PC-9 (cell line): ENCODE results near the gene LRP1-AS. TPM values are rescaled to one million over a fixed set of nuclear protein-coding genes. Genes with fewer than 3 reads are reported as not detected.

ENCODE experiments used
- BruUV-seq: library from RNA; stranded (reverse); fragments of 400-500 nt; replicated peaks from 2 replicates; lab custom pipeline; 2021; lab: Mats Ljungman, UMichigan
- CTCF ChIA-PET: fragments of 300-600 bp; sonication (Branson Sonifier 250); formaldehyde crosslinking; loops from one replicate; lab custom pipeline; 2022; ENCODE audit warnings: antibody characterized with exemption; lab: Charles Lee
- POLR2A ChIA-PET: fragments of 300-600 bp; sonication (Branson Sonifier 250); formaldehyde crosslinking; loops from one replicate; lab custom pipeline; 2022; ENCODE audit warnings: antibody characterized with exemption; ENCODE audit not compliant: unreplicated experiment; lab: Charles Lee
- DNase-seq, 2 experiments: peaks; one replicate each; pipeline versions ENCODE4 v3.0.0 to v3.0.0-alpha.2; 2015 to 2022; ENCODE audit warnings: mixed read lengths in 1 of 2
- H2AFZ ChIP-seq: fragments of 200-600 bp; sonication (generic); 2 replicates; pipeline ENCODE4 v1.8.1; 2017; ENCODE audit warnings: antibody characterized with exemption
- H3F3A ChIP-seq: fragments of 200-600 bp; sonication (generic); 2 replicates; pipeline ENCODE4 v1.8.1; 2017; ENCODE audit warnings: antibody characterized with exemption, mild to moderate bottlenecking, low read depth; ENCODE audit not compliant: insufficient read depth
- H3K27ac ChIP-seq: fragments of 200-600 bp; sonication (generic); 2 replicates; pipeline ENCODE4 v1.6.1; 2016; ENCODE audit warnings: mixed run types
- H3K27me3 ChIP-seq: fragments of 200-600 bp; sonication (generic); 2 replicates; pipeline ENCODE4 v1.6.1; 2016; ENCODE audit warnings: low read depth, mixed run types; ENCODE audit not compliant: insufficient read depth
- H3K36me3 ChIP-seq: fragments of 200-600 bp; sonication (generic); 2 replicates; pipeline ENCODE4 v1.6.1; 2016; ENCODE audit warnings: low read depth, mixed run types
- H3K4me1 ChIP-seq: fragments of 200-600 bp; sonication (generic); replicated peaks from 2 replicates; pipeline ENCODE4 v1.6.1; 2016; ENCODE audit warnings: mixed run types; ENCODE audit not compliant: insufficient read depth
- H3K4me2 ChIP-seq: fragments of 200-600 bp; sonication (generic); 2 replicates; pipeline ENCODE4 v1.6.1; 2017; ENCODE audit warnings: mixed run types
- H3K4me3 ChIP-seq: fragments of 200-600 bp; sonication (generic); 2 replicates; pipeline ENCODE4 v1.6.1; 2016; ENCODE audit warnings: mixed run types
- H3K79me2 ChIP-seq: fragments of 200-600 bp; sonication (generic); 2 replicates; pipeline ENCODE4 v1.6.1; 2017; ENCODE audit warnings: low read depth, mixed run types
- H3K9me2 ChIP-seq: fragments of 200-600 bp; sonication (generic); 2 replicates; pipeline ENCODE4 v1.8.1; 2017; ENCODE audit warnings: mild to moderate bottlenecking; ENCODE audit not compliant: insufficient read depth
- H3K9me3 ChIP-seq: fragments of 200-600 bp; sonication (generic); 2 replicates; pipeline ENCODE4 v1.8.1; 2016; ENCODE audit warnings: low read depth; ENCODE audit not compliant: insufficient read depth
- H4K20me1 ChIP-seq: fragments of 200-600 bp; sonication (generic); 2 replicates; pipeline ENCODE4 v1.8.1; 2017; ENCODE audit not compliant: insufficient read depth
- EZH2 ChIP-seq: fragments of 200-600 bp; sonication (generic); IDR thresholded peaks from 2 replicates; pipeline ENCODE4 v1.8.0; 2017; ENCODE audit warnings: antibody characterized with exemption, low read depth
- intact Hi-C: fragments of 100-400 bp; cut with micrococcal nuclease; formaldehyde crosslinking; loops from one replicate; pipeline ENCODE4 v1.10.0; 2022; ENCODE audit not compliant: unreplicated experiment
- total RNA-seq: library from RNA; stranded (reverse); gene quantifications from 2 replicates; pipeline ENCODE4 v1.2.3, GENCODE V29; 2021
- TF ChIP-seq, protein P1 (sequence below): fragments of 200-600 bp; sonication (generic); conservative IDR thresholded peaks from 2 replicates; pipeline ENCODE4 v1.6.1; 2017; ENCODE audit warnings: mixed run types, antibody characterized with exemption, mild to moderate bottlenecking, moderate library complexity

Gene LRP1-AS
- total RNA-seq, 1 experiment from 2014 or later: not detected

- TF ChIP-seq EZH2: no peak
- TF ChIP-seq, protein P1, sequence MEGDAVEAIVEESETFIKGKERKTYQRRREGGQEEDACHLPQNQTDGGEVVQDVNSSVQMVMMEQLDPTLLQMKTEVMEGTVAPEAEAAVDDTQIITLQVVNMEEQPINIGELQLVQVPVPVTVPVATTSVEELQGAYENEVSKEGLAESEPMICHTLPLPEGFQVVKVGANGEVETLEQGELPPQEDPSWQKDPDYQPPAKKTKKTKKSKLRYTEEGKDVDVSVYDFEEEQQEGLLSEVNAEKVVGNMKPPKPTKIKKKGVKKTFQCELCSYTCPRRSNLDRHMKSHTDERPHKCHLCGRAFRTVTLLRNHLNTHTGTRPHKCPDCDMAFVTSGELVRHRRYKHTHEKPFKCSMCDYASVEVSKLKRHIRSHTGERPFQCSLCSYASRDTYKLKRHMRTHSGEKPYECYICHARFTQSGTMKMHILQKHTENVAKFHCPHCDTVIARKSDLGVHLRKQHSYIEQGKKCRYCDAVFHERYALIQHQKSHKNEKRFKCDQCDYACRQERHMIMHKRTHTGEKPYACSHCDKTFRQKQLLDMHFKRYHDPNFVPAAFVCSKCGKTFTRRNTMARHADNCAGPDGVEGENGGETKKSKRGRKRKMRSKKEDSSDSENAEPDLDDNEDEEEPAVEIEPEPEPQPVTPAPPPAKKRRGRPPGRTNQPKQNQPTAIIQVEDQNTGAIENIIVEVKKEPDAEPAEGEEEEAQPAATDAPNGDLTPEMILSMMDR: no peak
- no peaks in the 10 kb centered on the region for H3K79me2 ChIP-seq
- no peak overlapping the region for H2AFZ ChIP-seq
- CTCF ChIA-PET: interaction anchor here (0.6 to 1.0 kb wide), 4 partner anchors 17 to 52 kb away, joined by 3 to 10 read pairs (median 6); no protein-coding TSS in a partner anchor
- no peaks in the 10 kb centered on the region for H3K9me3 ChIP-seq
- H4K20me1 ChIP-seq: no peaks in the 10 kb centered on the region
- no peaks in the 10 kb centered on the region for H3K36me3 ChIP-seq
- POLR2A ChIA-PET: interaction anchor here (0.6 to 0.7 kb wide), 2 partner anchors 37 to 111 kb away, joined by 3 to 4 read pairs; no protein-coding TSS in a partner anchor
- peaks cover 15% of the 10 kb centered on the region for H3F3A ChIP-seq
- H3K4me3 ChIP-seq: no peak overlapping the region; the same call in 1 of the 2 replicates
- no peak overlapping the region for H3K27ac ChIP-seq
- peaks cover 8% of the 10 kb centered on the region for H3K4me1 ChIP-seq
- no peak for DNase-seq
- no TSS peak for BruUV-seq
- no peaks in the 10 kb centered on the region for H3K9me2 ChIP-seq
- H3K27me3 ChIP-seq: no peaks in the 10 kb centered on the region
- intact Hi-C loops: no loop called here
- peak overlapping the region; percentile 87; the same call in 1 of the 2 replicates for H3K4me2 ChIP-seq
Observed at GRCh38 chr12:57129321-57129842, 18.0 kb downstream of the LRP1-AS start.

GRCh38 chr12:57128519-57129247, 18.7 kb downstream of the LRP1-AS start:
- ChIA-PET CTCF (interaction anchor here (0.6 to 2.4 kb wide), 12 partner anchors 16 to 148 kb away, joined by 3 to 40 read pairs (median 5); partner anchors contain the start of gene STAC3), POLR2A (interaction anchor here (0.6 to 1.8 kb wide), 10 partner anchors 17 to 939 kb away, joined by 3 to 19 read pairs (median 8); partner anchors contain the start of genes SMARCC2 and STAT6)
- Histone ChIP-seq H3K4me1 (peaks cover 8% of the 10 kb centered on the region), H3F3A (peaks cover 15% of the 10 kb centered on the region), H3K27me3 (no peaks in the 10 kb centered on the region), H3K4me2 (peak overlapping the region; percentile 87), H3K36me3 (no peaks in the 10 kb centered on the region), H4K20me1 (no peaks in the 10 kb centered on the region), H3K79me2 (no peaks in the 10 kb centered on the region), H3K27ac (no peak overlapping the region), H3K4me3 (peak overlapping the region; percentile 97; the same call in 1 of the 2 replicates), H2AFZ (peak overlapping the region; percentile 52; the same call in 1 of the 2 replicates), H3K9me3 (no peaks in the 10 kb centered on the region), H3K9me2 (no peaks in the 10 kb centered on the region)
- no TSS peak for BruUV-seq
- no peak for DNase-seq
- intact Hi-C loops: no loop called here
- TF ChIP-seq, protein P1: no peak
- TF ChIP-seq EZH2: no peak

DNA sequence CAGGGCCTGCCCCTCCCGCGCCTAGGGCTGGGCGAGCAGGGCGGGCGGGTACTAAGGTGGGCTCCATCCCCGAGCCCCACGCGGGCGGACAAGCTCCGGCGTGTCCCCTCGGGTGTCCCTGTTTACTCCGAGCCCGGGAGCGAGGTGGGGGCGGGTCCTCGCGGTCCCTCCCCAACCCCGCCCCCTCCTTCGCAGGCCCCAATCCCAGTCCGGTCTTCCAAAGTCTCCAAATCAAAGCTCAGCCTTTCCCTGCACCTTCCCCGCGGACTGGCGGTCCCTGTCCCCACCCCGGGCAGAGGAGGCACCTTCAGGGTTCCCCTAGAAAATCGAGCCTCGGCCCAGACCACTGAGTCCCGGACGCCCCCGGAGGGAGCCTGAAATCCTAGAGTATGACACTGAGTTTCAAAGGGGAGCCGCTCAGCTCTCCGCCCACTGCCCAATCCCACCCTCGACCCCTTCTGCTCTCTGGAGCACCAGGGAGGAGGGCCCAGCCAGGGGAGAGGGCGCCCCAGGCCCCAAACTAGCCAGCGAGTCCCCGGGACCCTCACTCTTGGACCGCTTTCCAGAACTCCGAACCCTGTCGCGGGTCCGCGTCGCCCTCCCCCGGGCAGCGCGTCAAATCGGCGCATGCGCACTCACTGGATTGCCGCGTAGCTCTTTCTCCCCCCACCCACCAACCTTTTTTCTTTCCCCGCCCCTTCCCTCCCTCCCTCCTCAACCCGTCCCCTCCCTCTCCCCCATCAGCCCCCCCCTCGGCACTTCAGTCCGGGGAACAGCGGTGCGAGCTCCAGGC, 19.5 kb downstream of the LRP1-AS start, which contains the start of gene LRP1:
TSS of gene LRP1 (plus strand) at position 758 of the 793 bp plus-strand sequence. CDS start 482 bp downstream, outside the sequence.
- ChIA-PET CTCF (interaction anchor here (0.6 to 2.4 kb wide), 12 partner anchors 10 to 174 kb away, joined by 3 to 40 read pairs (median 4); partner anchors contain the start of genes STAC3 and STAT6), POLR2A (interaction anchor here (0.5 to 1.8 kb wide), 20 partner anchors 8 to 939 kb away, joined by 3 to 27 read pairs (median 6); partner anchors contain the start of genes SMARCC2 and STAT6)
- Histone ChIP-seq H3K27ac (peak within 1 kb of the TSS; percentile 44), H3K4me1 (peaks cover 8% of the 10 kb centered on the region), H3K4me3 (peak within 1 kb of the TSS; percentile 97), H4K20me1 (no peaks in the 10 kb centered on the region), H3K9me3 (no peaks in the 10 kb centered on the region), H3K27me3 (no peaks in the 10 kb centered on the region), H3K79me2 (no peaks in the 10 kb centered on the region), H3K9me2 (no peaks in the 10 kb centered on the region), H3F3A (peaks cover 15% of the 10 kb centered on the region), H3K36me3 (no peaks in the 10 kb centered on the region), H3K4me2 (peak within 1 kb of the TSS; percentile 87), H2AFZ (peak within 1 kb of the TSS; percentile 98)
- DNase-seq: peak; percentile 68 to 80
- TF ChIP-seq, protein P1: no peak
- TF ChIP-seq EZH2: no peak
- BruUV-seq: no TSS peak
- intact Hi-C loops: loop anchor here (1.0 kb wide), 3 partner anchors 39 to 115 kb away; partner anchors contain the start of gene NAB2
